ENCODE measurements around the gene VTI1A. TPM values are rescaled to one million over a fixed set of nuclear protein-coding genes. Genes with fewer than 3 reads are reported as not detected.
A peak's percentile ranks its signal among the peaks of the same experiment; 100 is the strongest.

VTI1A gene
- total RNA-seq, 1 experiment from 2014 or later = 22.0 TPM

DNA sequence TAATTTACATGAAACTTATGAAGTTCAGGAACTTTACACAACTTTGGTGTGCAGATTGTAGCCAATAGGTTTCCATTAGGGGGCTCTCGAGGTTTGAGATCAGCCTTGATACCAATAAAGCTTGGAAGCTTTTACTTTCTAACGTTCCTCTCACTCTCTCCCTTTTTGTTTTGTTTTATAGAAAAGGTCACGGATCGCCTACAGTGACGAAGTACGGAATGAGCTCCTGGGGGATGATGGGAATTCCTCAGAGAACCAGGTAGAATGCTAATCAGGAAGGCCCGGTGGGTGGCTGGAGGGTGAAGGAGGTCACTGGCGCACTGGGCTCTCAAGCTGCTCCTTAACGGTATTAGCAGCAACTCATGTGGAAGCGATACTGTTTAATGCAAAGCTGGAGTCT, 79.9 kb downstream of the VTI1A start:
- Histone ChIP-seq H2BK15ac (ENCODE audit: low read depth, low read length) (no peak overlapping the region), H4K20me1 (ENCODE audit: control insufficient read depth, insufficient read depth, insufficient read length) (no peaks in the 10 kb centered on the region), H3K23me2 (ENCODE audit: insufficient read length, low read depth, low read length, poor library complexity, severe bottlenecking) (no peaks in the 10 kb centered on the region), H3K4me2 (ENCODE audit: insufficient read depth, insufficient read length, low read length) (no peak overlapping the region), H3K18ac (ENCODE audit: insufficient read length, low read depth, low read length) (no peak overlapping the region), H3K56ac (ENCODE audit: insufficient read length, low read depth, low read length) (no peak overlapping the region), H3K79me2 (ENCODE audit: insufficient read depth, low read length) (no peaks in the 10 kb centered on the region), H2BK12ac (ENCODE audit: insufficient read length, low read depth, low read length) (no peak overlapping the region), H3T11ph (ENCODE audit: low read length) (no peak overlapping the region), H2AK5ac (ENCODE audit: insufficient read length, low read length) (no peak overlapping the region), H2BK20ac (ENCODE audit: low read depth, low read length, poor library complexity, severe bottlenecking) (no peak overlapping the region), H4K8ac (replicated peaks; ENCODE audit: insufficient read length, low read depth, low read length) (no peak overlapping the region), H3K4me1 (ENCODE audit: insufficient read depth, low read length) (peaks cover 2% of the 10 kb centered on the region; the same call in 1 of the 2 replicates), H4K91ac (ENCODE audit: insufficient read length, low read depth, low read length) (no peak overlapping the region), H3K9ac (ENCODE audit: extremely low read depth, insufficient read length, low read length) (no peak overlapping the region), H4K5ac (ENCODE audit: insufficient read length, low read depth, low read length) (no peak overlapping the region), H3K27me3 (ENCODE audit: insufficient read depth, low read length) (no peaks in the 10 kb centered on the region), H2BK5ac (ENCODE audit: insufficient read length, low read length) (no peak overlapping the region), H3K14ac (ENCODE audit: insufficient read depth, low read length) (no peak overlapping the region), H3K27ac (ENCODE audit: insufficient read length, low read depth, low read length) (no peak overlapping the region), H3K4ac (ENCODE audit: low read depth, low read length) (no peak overlapping the region), H3K9me3 (ENCODE audit: control insufficient read depth, low read depth, low read length) (no peaks in the 10 kb centered on the region), H2BK120ac (ENCODE audit: low read depth, low read length, poor library complexity, severe bottlenecking) (no peak overlapping the region), H3K79me1 (ENCODE audit: insufficient read depth, low read depth, low read length, poor library complexity, severe bottlenecking) (no peaks in the 10 kb centered on the region), H3K23ac (ENCODE audit: insufficient read length, low read depth, low read length) (no peak overlapping the region), H2AFZ (ENCODE audit: low read length) (no peak overlapping the region)
- no peaks in the 10 kb centered on the region for H3K27me3 Mint-ChIP-seq (ENCODE audit: low read depth)
- DNase-seq = peak; percentile 49
- H3K27ac Mint-ChIP-seq = peak overlapping the region in 2 of 3 experiments; percentile 73 to 83; a peak in 3 of 7 replicates
- H3K4me1 Mint-ChIP-seq = peaks cover 13 to 27% of the 10 kb centered on the region in 2 experiments
- TF ChIP-seq, protein P1, sequence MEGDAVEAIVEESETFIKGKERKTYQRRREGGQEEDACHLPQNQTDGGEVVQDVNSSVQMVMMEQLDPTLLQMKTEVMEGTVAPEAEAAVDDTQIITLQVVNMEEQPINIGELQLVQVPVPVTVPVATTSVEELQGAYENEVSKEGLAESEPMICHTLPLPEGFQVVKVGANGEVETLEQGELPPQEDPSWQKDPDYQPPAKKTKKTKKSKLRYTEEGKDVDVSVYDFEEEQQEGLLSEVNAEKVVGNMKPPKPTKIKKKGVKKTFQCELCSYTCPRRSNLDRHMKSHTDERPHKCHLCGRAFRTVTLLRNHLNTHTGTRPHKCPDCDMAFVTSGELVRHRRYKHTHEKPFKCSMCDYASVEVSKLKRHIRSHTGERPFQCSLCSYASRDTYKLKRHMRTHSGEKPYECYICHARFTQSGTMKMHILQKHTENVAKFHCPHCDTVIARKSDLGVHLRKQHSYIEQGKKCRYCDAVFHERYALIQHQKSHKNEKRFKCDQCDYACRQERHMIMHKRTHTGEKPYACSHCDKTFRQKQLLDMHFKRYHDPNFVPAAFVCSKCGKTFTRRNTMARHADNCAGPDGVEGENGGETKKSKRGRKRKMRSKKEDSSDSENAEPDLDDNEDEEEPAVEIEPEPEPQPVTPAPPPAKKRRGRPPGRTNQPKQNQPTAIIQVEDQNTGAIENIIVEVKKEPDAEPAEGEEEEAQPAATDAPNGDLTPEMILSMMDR (conservative IDR thresholded peaks at IDR 0.05) = peak; percentile 14; the same call in 1 of the 3 replicates
- no peaks in the 10 kb centered on the region for H3K9me3 Mint-ChIP-seq
- H3K4me3 Mint-ChIP-seq = peak overlapping the region; percentile 16 to 44; a peak in 1 of 5 replicates
- WGBS (ENCODE audit: extremely low coverage, insufficient read length, low lambda C conversion rate) = no CpG with 5 or more reads among the region's 10 CpGs
- no peaks in the 10 kb centered on the region for H3K36me3 Mint-ChIP-seq (ENCODE audit: insufficient read depth in 1 of 3, low read depth in 3 of 3)

Measured in H9 (cell line).